ENCODE measurements around the gene CDSN.

DNA sequence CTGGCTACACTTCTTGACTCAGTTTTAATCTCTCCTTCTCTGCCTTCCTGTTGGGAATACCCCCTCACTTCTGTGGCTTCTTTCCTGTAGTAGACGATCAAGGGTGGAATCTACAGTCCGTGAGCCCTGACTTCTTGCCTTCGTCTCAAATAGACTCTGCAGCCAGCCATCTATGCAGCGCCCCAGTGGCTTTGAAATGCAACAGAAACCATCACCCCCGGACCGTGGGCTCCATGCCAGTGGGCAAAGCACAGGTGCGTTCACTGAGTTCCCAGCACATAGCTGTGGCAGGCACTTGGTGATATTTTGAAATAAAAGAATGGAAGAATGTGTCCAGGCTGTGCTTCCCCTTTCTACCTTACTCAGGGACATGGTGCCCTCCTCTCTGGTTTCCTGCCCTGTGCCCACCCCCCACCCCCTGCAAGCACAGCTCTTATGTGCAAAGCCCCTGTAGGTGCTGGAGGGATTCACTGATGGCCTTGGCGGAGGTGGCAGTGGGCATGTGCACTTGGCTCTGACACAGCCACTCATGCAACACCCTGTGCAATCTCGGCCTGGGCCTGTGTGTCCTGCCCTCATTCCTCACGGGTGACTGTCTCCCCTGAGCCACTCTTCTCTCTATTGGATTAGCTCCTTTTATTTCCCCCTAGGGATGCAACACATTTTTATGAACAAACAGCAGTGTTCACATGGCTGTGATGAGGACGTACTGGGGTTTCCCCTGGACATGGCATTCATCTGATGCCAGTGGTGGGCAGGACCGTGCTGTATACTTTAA is 5.5 kb upstream of the CDSN start:
- no peak for TF ChIP-seq POLR2A (IDR thresholded peaks at IDR 0.05)
- TF ChIP-seq, protein P1, sequence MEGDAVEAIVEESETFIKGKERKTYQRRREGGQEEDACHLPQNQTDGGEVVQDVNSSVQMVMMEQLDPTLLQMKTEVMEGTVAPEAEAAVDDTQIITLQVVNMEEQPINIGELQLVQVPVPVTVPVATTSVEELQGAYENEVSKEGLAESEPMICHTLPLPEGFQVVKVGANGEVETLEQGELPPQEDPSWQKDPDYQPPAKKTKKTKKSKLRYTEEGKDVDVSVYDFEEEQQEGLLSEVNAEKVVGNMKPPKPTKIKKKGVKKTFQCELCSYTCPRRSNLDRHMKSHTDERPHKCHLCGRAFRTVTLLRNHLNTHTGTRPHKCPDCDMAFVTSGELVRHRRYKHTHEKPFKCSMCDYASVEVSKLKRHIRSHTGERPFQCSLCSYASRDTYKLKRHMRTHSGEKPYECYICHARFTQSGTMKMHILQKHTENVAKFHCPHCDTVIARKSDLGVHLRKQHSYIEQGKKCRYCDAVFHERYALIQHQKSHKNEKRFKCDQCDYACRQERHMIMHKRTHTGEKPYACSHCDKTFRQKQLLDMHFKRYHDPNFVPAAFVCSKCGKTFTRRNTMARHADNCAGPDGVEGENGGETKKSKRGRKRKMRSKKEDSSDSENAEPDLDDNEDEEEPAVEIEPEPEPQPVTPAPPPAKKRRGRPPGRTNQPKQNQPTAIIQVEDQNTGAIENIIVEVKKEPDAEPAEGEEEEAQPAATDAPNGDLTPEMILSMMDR (IDR thresholded peaks at IDR 0.05), result no peak
